HUES64 (cell line): ENCODE results near the gene TLE4.
"Not testable (repeated sequence)": the region's sequence is repeated elsewhere in the genome, so short reads cannot be mapped to it uniquely, and the experiment has no call there.

Experiments
- H3K27ac ChIP-seq: 2 replicates; pipeline ENCODE4 v1.7.0; 2013; ENCODE audit warnings: low read depth, low read length, inconsistent platforms
- H3K27me3 ChIP-seq: 2 replicates; pipeline ENCODE4 v1.6.1; 2013; ENCODE audit warnings: mild to moderate bottlenecking, low read length; ENCODE audit not compliant: insufficient read depth
- H3K36me3 ChIP-seq: 2 replicates; pipeline ENCODE4 v1.6.1; 2013; ENCODE audit warnings: mild to moderate bottlenecking, low read length; ENCODE audit not compliant: insufficient read depth
- H3K4me1 ChIP-seq: 2 replicates; pipeline ENCODE4 v1.6.1; 2013; ENCODE audit warnings: mild to moderate bottlenecking, low read length, moderate library complexity; ENCODE audit not compliant: insufficient read depth
- H3K4me3 ChIP-seq: 2 replicates; pipeline ENCODE4 v1.5.1; 2013; ENCODE audit warnings: mild to moderate bottlenecking, low read length, moderate library complexity
- H3K9ac ChIP-seq: 2 replicates; pipeline ENCODE4 v1.6.1; 2013; ENCODE audit warnings: mild to moderate bottlenecking, low read depth, low read length
- H3K9me3 ChIP-seq: 2 replicates; pipeline ENCODE4 v1.6.1; 2013; ENCODE audit warnings: low read depth, low read length; ENCODE audit not compliant: insufficient read depth
- WGBS: fragments of 150-250, 120-280 bp; methylation state at CpG from one replicate; pipeline ENCODE4 v1.1.7; 2013; ENCODE audit warnings: missing lambda C conversion rate; 5-methylcytosine and 5-hydroxymethylcytosine counted together

Gene TLE4

GRCh38 chr9:79606529-79606928, 34.8 kb downstream of the TLE4 start:
- not testable (repeated sequence) for H3K27me3 ChIP-seq, H3K4me3 ChIP-seq, H3K9ac ChIP-seq, H3K9me3 ChIP-seq, H3K27ac ChIP-seq
- 100% methylated on average over 1 of the region's 1 CpG for WGBS
- Histone ChIP-seq H3K36me3 (peaks cover 31% of the 10 kb centered on the region; the same call in 1 of the 2 replicates), H3K4me1 (peaks cover 29% of the 10 kb centered on the region)

- no peak overlapping the region for H3K4me3 ChIP-seq
- H3K27ac ChIP-seq: peak overlapping the region; percentile 57; the same call in 1 of the 2 replicates
- H3K9ac ChIP-seq: peak overlapping the region; percentile 24; the same call in 1 of the 2 replicates
- peaks cover 57% of the 10 kb centered on the region for H3K4me1 ChIP-seq
- 89% methylated on average over 1 of the region's 1 CpG for WGBS
- peaks cover 19% of the 10 kb centered on the region; the same call in 1 of the 2 replicates for H3K36me3 ChIP-seq
- H3K27me3 ChIP-seq: no peaks in the 10 kb centered on the region
- peaks cover 5% of the 10 kb centered on the region; the same call in 1 of the 2 replicates for H3K9me3 ChIP-seq
These were observed 37.8 kb downstream of the TLE4 start for GRCh38 chr9:79609468-79610018.

- no peaks in the 10 kb centered on the region for H3K27me3 ChIP-seq
- no peak overlapping the region for H3K4me3 ChIP-seq
- H3K27ac ChIP-seq: peak overlapping the region; percentile 57; the same call in 1 of the 2 replicates
- peak overlapping the region; percentile 24; the same call in 1 of the 2 replicates for H3K9ac ChIP-seq
- peaks cover 15% of the 10 kb centered on the region; the same call in 1 of the 2 replicates for H3K36me3 ChIP-seq
- H3K4me1 ChIP-seq: peaks cover 57% of the 10 kb centered on the region
- 77% methylated on average over 5 of the region's 5 CpGs for WGBS
- peaks cover 5% of the 10 kb centered on the region; the same call in 1 of the 2 replicates for H3K9me3 ChIP-seq
These were observed 38.4 kb downstream of the TLE4 start for GRCh38 chr9:79610019-79610631.

GRCh38 chr9:79610791-79611614, 39.2 kb downstream of the TLE4 start:
- peaks cover 3% of the 10 kb centered on the region; the same call in 1 of the 2 replicates for H3K9me3 ChIP-seq
- peaks cover 57% of the 10 kb centered on the region for H3K4me1 ChIP-seq
- H3K9ac ChIP-seq: peak overlapping the region; percentile 24; the same call in 1 of the 2 replicates
- peaks cover 8% of the 10 kb centered on the region; the same call in 1 of the 2 replicates for H3K36me3 ChIP-seq
- H3K27me3 ChIP-seq: no peaks in the 10 kb centered on the region
- WGBS: 84% methylated on average over 4 of the region's 4 CpGs
- no peak overlapping the region; the same call in 1 of the 2 replicates for H3K4me3 ChIP-seq
- peak overlapping the region; percentile 57 for H3K27ac ChIP-seq

- H3K27me3 ChIP-seq: no peaks in the 10 kb centered on the region
- H3K9ac ChIP-seq: no peak overlapping the region
- H3K4me3 ChIP-seq: no peak overlapping the region
- no peak overlapping the region; the same call in 1 of the 2 replicates for H3K27ac ChIP-seq
- WGBS: 85% methylated on average over 3 of the region's 3 CpGs
- peaks cover 75% of the 10 kb centered on the region for H3K4me1 ChIP-seq
- peaks cover 10% of the 10 kb centered on the region for H3K36me3 ChIP-seq
- no peaks in the 10 kb centered on the region for H3K9me3 ChIP-seq
These were observed 41.4 kb downstream of the TLE4 start for GRCh38 chr9:79613145-79613544.

- no peaks in the 10 kb centered on the region for H3K9me3 ChIP-seq
- 93% methylated on average over 5 of the region's 5 CpGs for WGBS
- no peak overlapping the region for H3K27ac ChIP-seq
- peaks cover 61% of the 10 kb centered on the region for H3K4me1 ChIP-seq
- H3K4me3 ChIP-seq: no peak overlapping the region
- H3K36me3 ChIP-seq: peaks cover 10% of the 10 kb centered on the region
- no peaks in the 10 kb centered on the region for H3K27me3 ChIP-seq
- H3K9ac ChIP-seq: no peak overlapping the region
These were observed 43.3 kb downstream of the TLE4 start for GRCh38 chr9:79615038-79615437.

GRCh38 chr9:79616013-79616412, 44.2 kb downstream of the TLE4 start:
- H3K4me3 ChIP-seq: no peak overlapping the region
- H3K9ac ChIP-seq: no peak overlapping the region
- 95% methylated on average over 4 of the region's 4 CpGs for WGBS
- H3K27ac ChIP-seq: no peak overlapping the region
- no peaks in the 10 kb centered on the region for H3K9me3 ChIP-seq
- peaks cover 10% of the 10 kb centered on the region for H3K36me3 ChIP-seq
- H3K27me3 ChIP-seq: no peaks in the 10 kb centered on the region
- peaks cover 51% of the 10 kb centered on the region for H3K4me1 ChIP-seq

- Histone ChIP-seq H3K4me3 (no peak overlapping the region), H3K27ac (no peak overlapping the region), H3K9me3 (no peaks in the 10 kb centered on the region), H3K27me3 (no peaks in the 10 kb centered on the region), H3K9ac (no peak overlapping the region), H3K4me1 (peaks cover 47% of the 10 kb centered on the region), H3K36me3 (peaks cover 10% of the 10 kb centered on the region)
- WGBS: 80% methylated on average over 2 of the region's 3 CpGs
These were observed 45.2 kb downstream of the TLE4 start for GRCh38 chr9:79616971-79617370.

DNA sequence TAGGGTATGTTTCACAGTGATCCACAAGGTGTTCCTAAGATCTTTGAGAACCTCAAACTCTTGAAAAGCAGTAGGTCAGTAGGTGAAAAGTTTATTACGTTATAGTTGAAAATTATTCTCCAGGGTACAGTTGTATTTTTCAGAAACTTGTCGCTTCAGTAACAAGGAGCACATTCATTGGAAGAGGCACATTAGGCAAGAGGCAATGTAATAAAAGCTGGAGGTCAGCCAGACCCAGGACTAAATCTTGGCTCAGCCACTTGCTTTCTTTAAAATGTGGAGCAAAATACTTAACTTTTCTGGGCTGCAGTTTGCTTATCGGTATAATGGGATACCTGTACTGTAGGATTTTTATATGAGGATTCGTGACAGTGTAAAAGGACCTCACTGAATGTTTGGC, 45.6 kb downstream of the TLE4 start:
- Histone ChIP-seq H3K9ac (no peak overlapping the region), H3K9me3 (no peaks in the 10 kb centered on the region), H3K4me1 (peaks cover 44% of the 10 kb centered on the region), H3K27ac (no peak overlapping the region), H3K27me3 (no peaks in the 10 kb centered on the region), H3K36me3 (peaks cover 10% of the 10 kb centered on the region), H3K4me3 (no peak overlapping the region)
- WGBS: 93% methylated on average over 4 of the region's 4 CpGs

- no peaks in the 10 kb centered on the region for H3K27me3 ChIP-seq
- no peak overlapping the region for H3K27ac ChIP-seq
- H3K4me3 ChIP-seq: no peak overlapping the region
- peaks cover 4% of the 10 kb centered on the region for H3K36me3 ChIP-seq
- peaks cover 41% of the 10 kb centered on the region for H3K4me1 ChIP-seq
- no peak overlapping the region for H3K9ac ChIP-seq
- H3K9me3 ChIP-seq: no peaks in the 10 kb centered on the region
These were observed 48.2 kb downstream of the TLE4 start for GRCh38 chr9:79619930-79620329.
